HL-60/S4 treated with phorbol 12-myristate 13-acetate at 8.2 ng/mL for 4 days and 3 days (cell line): ENCODE data around the gene EXOSC7.
"Not testable (repeated sequence)": the region's sequence is repeated elsewhere in the genome, so short reads cannot be mapped to it uniquely, and the experiment has no call there.

Source experiments
- in situ Hi-C: fragments of 300-500 bp; cut with MboI; formaldehyde crosslinking; loops from 2 replicates; pipeline ENCODE4 v1.15.0; 2022; ENCODE audit warnings: low sequenced_read_pairs

Gene EXOSC7

DNA sequence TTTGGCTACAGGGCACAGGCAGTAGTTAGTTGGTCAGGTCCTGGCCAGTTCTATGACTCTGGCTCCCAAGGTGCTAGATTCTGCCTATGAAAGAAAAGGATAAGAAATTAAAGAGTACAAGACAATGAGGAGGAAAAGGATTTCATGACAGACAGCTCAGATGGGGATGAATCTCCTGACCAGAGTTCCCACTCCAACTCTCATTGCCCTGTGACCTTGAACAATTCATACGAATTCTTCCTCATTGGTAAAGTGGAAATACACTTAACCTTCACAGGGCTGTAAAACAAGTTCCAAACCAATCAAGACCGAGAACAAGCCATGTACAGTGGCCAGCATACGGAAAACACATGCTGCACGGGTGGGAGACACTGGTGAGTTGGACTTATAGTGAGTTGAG lies 73.8 kb downstream of the EXOSC7 start:
- in situ Hi-C loops: loop anchor here (25.0 kb wide), 2 partner anchors 162 to 612 kb away; no protein-coding TSS in a partner anchor

DNA sequence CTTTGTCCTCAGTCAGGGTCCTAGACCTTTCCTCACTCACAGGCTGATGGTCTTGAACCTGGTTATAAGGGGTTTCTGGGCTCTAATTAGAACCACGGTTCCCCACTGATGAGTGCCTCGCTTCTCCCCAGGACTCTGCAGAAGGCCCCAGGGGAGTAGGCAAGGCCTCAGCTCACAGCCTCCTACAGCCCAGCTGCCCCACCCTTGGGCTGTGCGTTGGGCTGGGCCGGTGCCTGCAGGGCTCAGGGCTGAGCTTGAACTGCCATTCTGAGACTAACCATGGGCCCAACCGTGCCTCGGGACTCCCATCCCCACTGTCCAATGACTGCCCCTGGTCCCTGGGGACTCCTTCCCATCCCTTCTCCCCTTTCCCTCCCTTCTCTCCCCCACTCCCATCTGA lies 75.6 kb downstream of the EXOSC7 start:
- in situ Hi-C loops: no loop called here

DNA sequence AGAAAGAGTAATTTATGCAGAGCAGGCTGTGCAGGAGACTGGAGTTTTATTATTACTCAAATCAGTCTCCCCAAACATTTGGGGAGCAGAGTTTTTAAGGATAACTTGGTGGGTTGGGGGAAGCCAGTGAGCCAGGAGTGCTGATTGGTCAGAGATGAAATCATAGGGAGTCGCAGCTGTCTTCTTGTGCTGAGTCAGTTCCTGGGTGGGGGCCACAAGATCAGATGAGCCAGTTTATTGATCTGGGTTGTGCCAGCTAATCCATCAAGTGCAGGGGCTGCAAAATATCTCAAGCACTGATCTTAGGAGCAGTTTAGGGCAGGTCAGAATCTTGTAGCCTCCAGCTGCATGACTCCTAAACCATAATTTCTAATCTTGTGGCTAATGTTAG lies 77.8 kb downstream of the EXOSC7 start:
- in situ Hi-C loops: not testable (repeated sequence)

DNA sequence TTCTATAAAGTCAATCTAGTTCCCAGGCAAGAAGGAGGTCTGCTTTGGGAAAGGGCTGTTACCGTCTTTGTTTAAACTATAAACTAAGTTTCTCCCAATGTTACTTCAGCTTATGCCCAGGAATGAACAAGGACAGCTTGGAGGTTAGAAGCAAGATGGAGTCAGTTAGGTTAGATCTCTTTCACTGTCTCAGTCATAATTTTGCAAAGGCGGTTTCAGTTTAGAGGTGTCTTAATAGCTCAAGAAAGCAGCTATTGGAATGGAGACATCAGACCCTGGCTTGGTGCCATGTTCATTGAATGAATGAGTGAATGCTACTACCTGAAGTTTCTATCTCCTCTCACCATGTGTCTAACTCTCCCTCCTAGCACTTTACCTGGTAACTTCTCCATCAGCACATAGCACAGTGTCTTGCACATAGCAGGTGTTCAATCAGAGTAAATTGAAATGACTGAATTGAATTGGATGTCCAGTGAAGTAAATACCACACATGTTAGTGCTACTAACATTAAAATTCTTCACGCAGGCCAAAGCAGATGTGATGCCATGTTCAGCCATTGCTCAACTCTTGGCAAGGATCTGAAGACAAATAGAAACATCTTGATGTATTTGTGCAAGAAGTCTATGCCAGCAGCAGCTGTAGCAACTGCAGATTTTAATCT lies 78.3 kb downstream of the EXOSC7 start:
- in situ Hi-C loops: no loop called here

DNA sequence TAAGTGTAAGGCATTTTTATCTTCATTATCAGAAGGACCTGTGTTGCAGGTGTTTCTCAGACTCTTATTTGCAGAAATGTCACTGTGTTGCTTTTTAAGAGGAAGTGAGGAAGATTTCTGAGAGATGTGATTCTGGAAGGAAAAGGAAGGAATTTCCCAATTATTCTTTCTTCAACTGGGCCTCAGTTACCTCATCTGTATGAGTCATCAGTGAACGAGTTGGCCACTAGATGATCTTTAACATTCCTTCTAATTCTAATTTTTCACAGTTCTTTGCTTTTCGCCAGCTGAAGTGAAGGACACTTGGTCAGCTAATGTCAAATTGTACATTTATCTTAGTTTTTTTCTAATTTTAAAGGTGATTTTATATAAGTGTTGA lies 79.0 kb downstream of the EXOSC7 start:
- in situ Hi-C loops: no loop called here

DNA sequence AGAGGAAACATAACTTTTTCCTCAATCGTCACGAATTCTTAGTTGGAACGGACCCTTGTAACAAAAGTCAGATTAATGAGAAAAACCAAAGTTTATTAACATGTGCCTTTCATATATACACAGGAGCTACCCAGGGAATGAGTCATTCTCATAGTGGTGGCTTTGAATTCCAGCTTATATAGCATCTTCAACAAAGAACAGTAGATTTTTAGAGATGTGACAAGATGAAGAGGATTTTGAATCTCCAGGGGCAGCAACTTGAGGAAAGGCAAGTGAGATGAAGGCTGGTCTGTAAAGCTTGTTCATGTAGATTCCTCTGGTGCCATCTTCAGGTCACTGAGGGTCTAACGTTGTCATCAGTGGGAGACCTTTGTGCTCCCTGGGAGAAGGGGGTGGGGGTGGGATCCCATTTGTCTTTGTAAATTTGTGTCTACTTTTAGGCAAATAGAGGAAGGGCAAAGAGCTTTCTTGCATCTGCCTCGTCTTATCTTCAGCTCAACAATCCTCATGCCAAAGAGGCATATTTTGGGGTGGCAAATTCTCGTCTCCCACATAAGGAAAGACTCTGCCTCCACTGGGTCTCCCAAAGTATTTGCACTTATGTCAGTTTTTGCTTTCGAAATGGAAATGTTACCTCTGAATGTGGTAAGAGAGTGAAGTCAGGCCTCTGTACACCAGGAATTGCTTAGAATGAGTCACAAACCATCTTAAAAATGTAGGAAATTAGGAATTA lies 79.5 kb downstream of the EXOSC7 start:
- in situ Hi-C loops: no loop called here

DNA sequence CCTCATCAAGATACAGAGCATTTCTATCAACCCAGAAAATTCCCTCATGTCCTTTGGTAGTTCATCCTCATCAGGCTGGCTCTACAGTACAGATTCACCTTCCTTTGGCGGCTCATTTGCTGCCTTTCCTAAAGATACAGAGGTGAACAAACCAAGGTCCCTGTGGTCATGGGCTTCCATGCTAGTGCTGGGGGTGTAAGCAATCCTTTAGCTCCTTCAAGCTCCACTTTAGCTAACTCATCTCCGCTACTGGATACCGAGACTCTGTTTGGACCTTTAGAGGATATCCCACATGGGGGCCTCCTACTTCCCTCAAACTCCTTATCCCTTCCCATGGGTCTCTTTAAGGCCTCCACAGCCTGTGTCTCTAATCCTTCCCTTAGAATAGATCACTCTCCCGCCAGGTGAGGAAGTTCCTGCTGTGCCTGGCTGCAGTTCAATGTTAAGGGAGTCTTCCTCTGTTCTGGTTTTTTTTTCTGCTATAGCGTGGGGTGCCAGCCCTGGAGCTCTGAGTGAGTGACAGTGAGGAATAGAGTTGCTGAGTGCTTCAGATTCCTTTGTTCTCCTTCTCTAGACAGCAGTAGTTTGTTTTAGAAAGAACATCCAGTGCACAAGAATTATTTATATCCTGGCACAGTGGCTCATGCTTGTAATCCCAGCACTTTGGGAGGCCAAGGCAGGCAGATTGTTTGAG lies 80.7 kb downstream of the EXOSC7 start:
- in situ Hi-C loops: no loop called here

DNA sequence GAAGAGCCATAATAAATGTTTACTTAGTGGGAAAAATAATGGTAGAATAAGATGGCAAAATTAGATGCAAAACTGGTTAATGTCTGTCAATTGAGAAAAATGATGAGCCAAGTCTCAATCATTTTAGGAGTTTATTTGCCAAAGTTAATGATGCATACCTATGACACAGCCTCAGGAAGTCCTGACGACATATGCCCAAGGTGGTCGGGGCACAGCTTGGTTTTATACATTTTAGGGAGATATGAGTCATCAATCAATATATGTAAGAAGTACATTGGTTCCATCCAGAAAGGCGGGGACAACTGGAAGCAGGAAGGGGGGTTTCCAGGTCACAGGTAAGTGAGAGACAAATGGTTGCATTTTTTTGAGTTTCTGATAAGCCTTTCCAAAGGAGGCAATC lies 81.5 kb downstream of the EXOSC7 start:
- in situ Hi-C loops: no loop called here

DNA sequence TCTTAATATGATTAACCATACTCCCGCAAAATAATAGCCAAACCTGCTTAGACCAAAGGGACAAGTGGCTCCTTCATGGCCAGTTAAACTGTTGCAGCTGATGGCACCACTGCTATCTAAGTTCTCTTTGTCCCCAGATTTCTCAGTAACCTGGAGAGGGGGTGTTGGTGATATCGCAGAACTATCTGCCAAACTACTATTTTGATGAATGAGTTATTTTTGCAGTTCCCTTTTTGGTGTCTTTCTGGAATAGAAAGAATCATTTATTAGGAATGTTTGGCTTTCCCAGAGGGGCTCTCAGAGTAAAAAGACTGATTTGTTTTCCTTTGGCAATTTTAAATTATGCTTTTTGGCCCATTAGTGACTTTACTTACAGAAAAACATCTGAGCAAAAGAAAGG lies 83.1 kb downstream of the EXOSC7 start:
- in situ Hi-C loops: no loop called here

DNA sequence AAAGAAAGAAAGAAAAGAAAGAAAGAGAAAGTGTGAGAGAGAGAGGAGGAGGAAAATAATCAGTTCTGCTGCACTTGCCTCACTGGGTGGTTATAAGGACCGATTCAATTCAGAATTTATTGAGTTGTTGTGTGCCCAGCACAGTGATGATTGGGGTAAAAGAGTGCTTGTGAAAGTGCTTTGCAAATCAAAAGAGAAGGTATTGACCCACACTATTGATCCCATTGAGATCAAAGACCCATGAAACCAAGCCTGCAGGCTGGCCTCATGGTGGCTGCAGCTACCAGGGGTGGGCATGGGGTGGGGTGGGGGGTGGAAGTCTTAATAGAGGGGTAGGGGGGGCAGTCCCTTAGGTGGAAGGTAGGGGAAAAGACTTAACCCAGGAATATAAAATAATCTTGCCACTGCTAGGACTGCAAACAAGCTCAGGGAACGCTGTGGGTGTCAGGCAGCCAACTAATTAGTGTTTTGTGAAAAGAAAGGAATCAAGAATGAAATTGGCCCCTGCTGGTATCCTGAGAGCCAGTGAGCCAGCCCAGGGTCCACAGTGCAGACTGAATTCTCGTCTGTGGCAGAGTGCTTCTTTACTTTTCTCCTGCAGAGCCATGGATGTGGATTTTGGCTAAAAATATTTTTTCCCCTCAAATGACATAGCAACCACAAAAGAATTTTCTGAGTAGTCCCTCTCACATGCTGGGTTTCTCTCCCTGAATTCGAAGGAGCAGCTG lies 84.3 kb downstream of the EXOSC7 start:
- in situ Hi-C loops: no loop called here
